ENCODE data around the gene PLVAP.

The PLVAP gene

GRCh38 chr19:17353386-17353785 is 23.8 kb downstream of the PLVAP start:
- DNase-seq: no peak

- no peak for DNase-seq
These were observed 24.4 kb downstream of the PLVAP start for GRCh38 chr19:17352608-17353280.

- no peak for DNase-seq
These were observed 25.2 kb downstream of the PLVAP start for GRCh38 chr19:17351815-17352435.

GRCh38 chr19:17348700-17349099 is 28.4 kb downstream of the PLVAP start:
- DNase-seq: no peak

- no peak for DNase-seq
These were observed 29.3 kb downstream of the PLVAP start for GRCh38 chr19:17347877-17348276.

- DNase-seq: no peak
These were observed 29.8 kb downstream of the PLVAP start for GRCh38 chr19:17347361-17347760.

GRCh38 chr19:17346109-17346671 is 31.0 kb downstream of the PLVAP start:
- peak; percentile 85 to 88 for DNase-seq

- DNase-seq: no peak
These were observed 35.3 kb downstream of the PLVAP start for GRCh38 chr19:17341845-17342244.

- no peak for DNase-seq
These were observed 35.8 kb downstream of the PLVAP start for GRCh38 chr19:17341386-17341785.

GRCh38 chr19:17340871-17341357 is 36.2 kb downstream of the PLVAP start:
- no peak for DNase-seq

- no peak for DNase-seq
These were observed 36.8 kb downstream of the PLVAP start for GRCh38 chr19:17340302-17340870.

- DNase-seq: peak; percentile 54 to 72
These were observed 37.9 kb downstream of the PLVAP start for GRCh38 chr19:17339088-17339741.

- no peak for DNase-seq
These were observed 38.6 kb downstream of the PLVAP start for GRCh38 chr19:17338433-17339078.

GRCh38 chr19:17337675-17338432 is 39.3 kb downstream of the PLVAP start:
- peak; percentile 41 to 67 for DNase-seq

- peak; percentile 97 to 98 for DNase-seq
These were observed 40.1 kb downstream of the PLVAP start, which contains the start of gene GTPBP3 for GRCh38 chr19:17336872-17337674. Gene GTPBP3, plus strand, starts transcription at chr19:17337553. Its CDS starts 59 bp downstream, at chr19:17337612.

- DNase-seq: no peak
These were observed 41.6 kb downstream of the PLVAP start for GRCh38 chr19:17335575-17335974.

- DNase-seq: peak; percentile 97 to 98
These were observed 42.4 kb downstream of the PLVAP start, which contains the start of gene ANO8 for GRCh38 chr19:17334414-17335409. Gene ANO8, minus strand, starts transcription at chr19:17334855. Its CDS starts 185 bp downstream, at chr19:17334670.

- DNase-seq: peak; percentile 79 to 81
These were observed 43.3 kb downstream of the PLVAP start for GRCh38 chr19:17333611-17334413.
